ENCODE data around the gene MAPK1.
"Not testable (repeated sequence)": the region's sequence is repeated elsewhere in the genome, so short reads cannot be mapped to it uniquely, and the experiment has no call there.

Gene MAPK1

DNA sequence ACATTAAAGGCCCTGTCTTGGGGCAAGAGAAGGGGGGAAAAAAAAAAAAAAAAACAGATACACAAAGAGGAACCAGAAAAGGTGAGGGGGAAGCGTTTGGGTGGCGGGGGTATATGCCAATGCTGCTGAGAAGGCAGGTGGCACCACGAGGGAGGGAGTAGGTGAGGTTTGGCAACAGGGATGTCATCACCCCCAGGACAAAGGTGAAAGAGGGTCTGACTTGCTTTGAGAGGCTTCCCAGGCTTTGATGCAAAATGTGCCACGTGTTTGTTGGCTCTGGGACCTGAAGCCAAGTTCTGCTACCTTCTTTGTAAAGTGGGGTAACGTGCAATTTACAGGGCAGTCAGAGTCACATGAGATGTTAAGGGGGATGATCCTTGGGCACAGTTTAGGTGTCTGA lies 135.9 kb downstream of the MAPK1 start:
- Histone ChIP-seq H3K4me3 (ENCODE audit: low read length) (no peak overlapping the region), H3K79me2 (ENCODE audit: control insufficient read depth, low read length) (peaks cover 4% of the 10 kb centered on the region; the same call in 1 of the 2 replicates), H3K27me3 (ENCODE audit: control insufficient read depth, low read length) (no peaks in the 10 kb centered on the region), H3K9me3 (ENCODE audit: control insufficient read depth, insufficient read depth, low read length) (no peaks in the 10 kb centered on the region), H3F3A (ENCODE audit: control insufficient read depth, insufficient read depth) (no peaks in the 10 kb centered on the region), H3K4me2 (ENCODE audit: low read length) (no peak overlapping the region), H3K9me2 (replicated peaks; ENCODE audit: control insufficient read depth, low read length) (no peaks in the 10 kb centered on the region), H3K27ac (ENCODE audit: low read depth, low read length) (no peak overlapping the region), H3K4me1 (ENCODE audit: control insufficient read depth, low read length) (peaks cover 17% of the 10 kb centered on the region), H4K20me1 (ENCODE audit: control insufficient read depth, insufficient read depth, low read depth, low read length) (peaks cover 3% of the 10 kb centered on the region; the same call in 1 of the 2 replicates), H3K36me3 (ENCODE audit: control insufficient read depth, low read length) (no peaks in the 10 kb centered on the region)
- no peak for TF ChIP-seq EZH2phosphoT487 (IDR thresholded peaks at IDR 0.05; ENCODE audit: borderline replicate concordance, low read length)
- TF ChIP-seq, protein P1, sequence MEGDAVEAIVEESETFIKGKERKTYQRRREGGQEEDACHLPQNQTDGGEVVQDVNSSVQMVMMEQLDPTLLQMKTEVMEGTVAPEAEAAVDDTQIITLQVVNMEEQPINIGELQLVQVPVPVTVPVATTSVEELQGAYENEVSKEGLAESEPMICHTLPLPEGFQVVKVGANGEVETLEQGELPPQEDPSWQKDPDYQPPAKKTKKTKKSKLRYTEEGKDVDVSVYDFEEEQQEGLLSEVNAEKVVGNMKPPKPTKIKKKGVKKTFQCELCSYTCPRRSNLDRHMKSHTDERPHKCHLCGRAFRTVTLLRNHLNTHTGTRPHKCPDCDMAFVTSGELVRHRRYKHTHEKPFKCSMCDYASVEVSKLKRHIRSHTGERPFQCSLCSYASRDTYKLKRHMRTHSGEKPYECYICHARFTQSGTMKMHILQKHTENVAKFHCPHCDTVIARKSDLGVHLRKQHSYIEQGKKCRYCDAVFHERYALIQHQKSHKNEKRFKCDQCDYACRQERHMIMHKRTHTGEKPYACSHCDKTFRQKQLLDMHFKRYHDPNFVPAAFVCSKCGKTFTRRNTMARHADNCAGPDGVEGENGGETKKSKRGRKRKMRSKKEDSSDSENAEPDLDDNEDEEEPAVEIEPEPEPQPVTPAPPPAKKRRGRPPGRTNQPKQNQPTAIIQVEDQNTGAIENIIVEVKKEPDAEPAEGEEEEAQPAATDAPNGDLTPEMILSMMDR (IDR thresholded peaks at IDR 0.05; ENCODE audit: low read depth, low read length, poor library complexity, severe bottlenecking), result no peak

DNA sequence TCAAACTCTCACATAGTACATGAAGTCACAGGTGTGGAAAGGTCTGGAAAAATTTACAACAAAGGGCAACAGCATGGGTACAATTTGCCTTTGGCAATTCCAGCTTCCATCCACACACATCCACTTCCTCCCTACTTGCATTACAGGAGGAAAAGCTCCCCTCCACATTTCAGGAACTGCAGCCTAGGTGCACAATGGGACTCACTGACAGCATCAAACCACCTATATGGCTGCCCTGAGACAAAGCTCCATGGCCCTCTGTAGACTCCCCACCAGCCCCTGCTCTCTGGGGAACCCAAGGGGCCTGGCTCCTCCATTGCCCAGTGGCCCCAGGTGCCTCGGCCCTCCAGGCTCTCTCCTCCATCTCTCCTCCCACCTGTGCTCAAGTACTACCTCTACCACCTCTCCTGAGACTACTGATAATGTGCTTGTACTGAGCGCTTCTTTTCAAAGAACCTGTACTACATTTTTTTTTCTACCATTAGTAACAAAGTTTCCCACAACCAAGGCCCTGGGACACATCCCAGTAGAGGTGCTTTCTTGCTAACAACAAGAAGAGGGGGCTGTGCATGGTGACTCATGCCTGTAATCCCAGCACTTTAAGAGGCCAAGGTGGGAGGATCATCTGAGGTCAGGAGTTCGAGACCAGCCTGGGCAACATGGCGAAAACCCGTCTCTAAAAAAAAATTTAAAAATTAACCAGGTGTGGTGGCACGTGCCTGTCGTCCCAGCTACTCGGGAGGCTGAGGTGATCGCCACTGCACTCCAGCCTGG lies 136.7 kb downstream of the MAPK1 start:
- H3K9me2 ChIP-seq (replicated peaks; ENCODE audit: control insufficient read depth, low read length), result no peaks in the 10 kb centered on the region
- peaks cover 4% of the 10 kb centered on the region; the same call in 1 of the 2 replicates for H3K79me2 ChIP-seq (ENCODE audit: control insufficient read depth, low read length)
- no peak overlapping the region for H3K4me3 ChIP-seq (ENCODE audit: low read length)
- no peak for TF ChIP-seq EZH2phosphoT487 (IDR thresholded peaks at IDR 0.05; ENCODE audit: borderline replicate concordance, low read length)
- TF ChIP-seq, protein P1 (IDR thresholded peaks at IDR 0.05; ENCODE audit: low read depth, low read length, poor library complexity, severe bottlenecking), result no peak
- no peaks in the 10 kb centered on the region for H3K36me3 ChIP-seq (ENCODE audit: control insufficient read depth, low read length)
- peaks cover 3% of the 10 kb centered on the region; the same call in 1 of the 2 replicates for H4K20me1 ChIP-seq (ENCODE audit: control insufficient read depth, insufficient read depth, low read depth, low read length)
- no peaks in the 10 kb centered on the region for H3K27me3 ChIP-seq (ENCODE audit: control insufficient read depth, low read length)
- H3K27ac ChIP-seq (ENCODE audit: low read depth, low read length), result no peak overlapping the region
- peaks cover 20% of the 10 kb centered on the region for H3K4me1 ChIP-seq (ENCODE audit: control insufficient read depth, low read length)
- H3K9me3 ChIP-seq (ENCODE audit: control insufficient read depth, insufficient read depth, low read length), result no peaks in the 10 kb centered on the region
- H3K4me2 ChIP-seq (ENCODE audit: low read length), result no peak overlapping the region
- no peaks in the 10 kb centered on the region for H3F3A ChIP-seq (ENCODE audit: control insufficient read depth, insufficient read depth)

- H3K9me2 ChIP-seq (replicated peaks; ENCODE audit: control insufficient read depth, low read length); H3K9me3 ChIP-seq (ENCODE audit: control insufficient read depth, insufficient read depth, low read length); H4K20me1 ChIP-seq (ENCODE audit: control insufficient read depth, insufficient read depth, low read depth, low read length); H3K4me3 ChIP-seq (ENCODE audit: low read length); H3K36me3 ChIP-seq (ENCODE audit: control insufficient read depth, low read length); H3K27ac ChIP-seq (ENCODE audit: low read depth, low read length); H3K79me2 ChIP-seq (ENCODE audit: control insufficient read depth, low read length); H3F3A ChIP-seq (ENCODE audit: control insufficient read depth, insufficient read depth); H3K27me3 ChIP-seq (ENCODE audit: control insufficient read depth, low read length); H3K4me2 ChIP-seq (ENCODE audit: low read length): not testable (repeated sequence)
- H3K4me1 ChIP-seq (ENCODE audit: control insufficient read depth, low read length), result peaks cover 14% of the 10 kb centered on the region
These were observed 138.3 kb downstream of the MAPK1 start for GRCh38 chr22:21729184-21729583.

DNA sequence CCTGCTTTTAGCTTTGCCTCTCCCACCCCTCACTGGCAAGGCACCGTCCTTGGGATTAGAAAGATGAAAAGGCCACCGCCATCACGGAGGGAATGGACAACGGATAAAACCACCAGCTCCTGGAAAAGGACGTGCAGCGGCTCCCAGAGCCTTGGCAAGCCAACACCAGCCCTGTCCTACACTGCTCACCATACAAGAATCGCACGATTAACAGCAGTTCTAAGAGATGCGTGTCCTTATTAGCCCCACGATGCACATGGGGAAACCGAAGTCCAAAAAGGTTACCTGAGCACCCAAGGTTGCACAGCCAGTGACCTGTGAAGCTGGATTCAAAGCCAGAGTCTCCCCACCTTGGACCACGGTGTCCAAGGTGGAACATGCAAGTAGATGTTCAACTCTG lies 139.2 kb downstream of the MAPK1 start:
- Histone ChIP-seq H3F3A (ENCODE audit: control insufficient read depth, insufficient read depth) (no peaks in the 10 kb centered on the region), H3K4me2 (ENCODE audit: low read length) (no peak overlapping the region), H3K9me3 (ENCODE audit: control insufficient read depth, insufficient read depth, low read length) (no peaks in the 10 kb centered on the region), H3K9me2 (replicated peaks; ENCODE audit: control insufficient read depth, low read length) (no peaks in the 10 kb centered on the region), H4K20me1 (ENCODE audit: control insufficient read depth, insufficient read depth, low read depth, low read length) (peaks cover 3% of the 10 kb centered on the region; the same call in 1 of the 2 replicates), H3K36me3 (ENCODE audit: control insufficient read depth, low read length) (no peaks in the 10 kb centered on the region), H3K4me3 (ENCODE audit: low read length) (no peak overlapping the region), H3K27ac (ENCODE audit: low read depth, low read length) (no peak overlapping the region), H3K4me1 (ENCODE audit: control insufficient read depth, low read length) (peaks cover 13% of the 10 kb centered on the region), H3K27me3 (ENCODE audit: control insufficient read depth, low read length) (no peaks in the 10 kb centered on the region), H3K79me2 (ENCODE audit: control insufficient read depth, low read length) (no peaks in the 10 kb centered on the region)
- no peak for TF ChIP-seq EZH2phosphoT487 (IDR thresholded peaks at IDR 0.05; ENCODE audit: borderline replicate concordance, low read length)
- TF ChIP-seq, protein P1 (IDR thresholded peaks at IDR 0.05; ENCODE audit: low read depth, low read length, poor library complexity, severe bottlenecking), result no peak

Measured in DOHH2 (cell line).